DOHH2 (cell line): Measurements from ENCODE around the gene VASH1.

ENCODE experiments used
- CTCF ChIP-seq: fragments of 200-600 bp; sonication (generic); IDR thresholded peaks from one replicate; pipeline ENCODE4 v1.5.1; 2014; ENCODE audit warnings: antibody characterized with exemption, mild to moderate bottlenecking, low read depth, low read length; ENCODE audit not compliant: poor library complexity, severe bottlenecking
- EZH2phosphoT487 ChIP-seq: fragments of 200-600 bp; sonication (generic); IDR thresholded peaks from 2 replicates; pipeline ENCODE4 v1.6.1; 2017; ENCODE audit warnings: borderline replicate concordance, mild to moderate bottlenecking, antibody characterized with exemption, low read length, moderate library complexity, mixed read lengths

- TF ChIP-seq EZH2phosphoT487 (no peak), CTCF (no peak)
These were observed 53.7 kb downstream of the VASH1 start for GRCh38 chr14:76814726-76815645.
